Kasumi-1 (cell line): ENCODE results near the gene PXMP4.
A peak's percentile ranks its signal among the peaks of the same experiment; 100 is the strongest.

Experiments used
- DNase-seq, 2 experiments: peaks; one replicate each; lab custom pipeline; 2025; lab: John Stamatoyannopoulos, UW

PXMP4 gene

GRCh38 chr20:33668466-33669155 is 51.5 kb downstream of the PXMP4 start:
- no peak for DNase-seq

- peak; percentile 21 to 41 for DNase-seq
Observed at GRCh38 chr20:33667676-33668465, 52.2 kb downstream of the PXMP4 start.

DNA sequence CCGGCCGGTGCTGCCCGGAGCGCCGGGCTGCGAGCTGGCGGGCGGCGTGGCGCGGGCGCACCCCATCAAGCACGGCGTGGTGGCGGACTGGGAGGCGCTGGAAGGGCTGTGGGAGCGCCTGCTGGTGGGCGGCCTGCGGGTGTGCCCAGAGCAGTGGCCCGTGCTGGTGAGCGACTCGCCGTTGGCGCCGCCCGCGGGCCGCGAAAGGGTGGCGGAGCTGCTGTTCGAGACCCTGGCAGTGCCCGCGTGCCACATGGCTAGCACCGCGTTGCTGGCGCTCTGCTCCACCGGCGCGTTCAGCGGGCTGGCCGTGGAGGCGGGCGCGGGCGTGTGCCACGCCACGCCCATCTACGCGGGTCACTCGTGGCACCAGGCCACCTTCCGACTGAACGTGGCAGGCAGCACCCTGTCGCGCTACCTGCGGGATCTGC is 52.9 kb downstream of the PXMP4 start:
- no peak for DNase-seq

- DNase-seq: peak; percentile 97
Observed at GRCh38 chr20:33666293-33667244, 53.5 kb downstream of the PXMP4 start, which contains the start of gene ACTL10. Gene ACTL10 (plus strand): TSS chr20:33666943. CDS start chr20:33667498, 555 bp downstream.

DNA sequence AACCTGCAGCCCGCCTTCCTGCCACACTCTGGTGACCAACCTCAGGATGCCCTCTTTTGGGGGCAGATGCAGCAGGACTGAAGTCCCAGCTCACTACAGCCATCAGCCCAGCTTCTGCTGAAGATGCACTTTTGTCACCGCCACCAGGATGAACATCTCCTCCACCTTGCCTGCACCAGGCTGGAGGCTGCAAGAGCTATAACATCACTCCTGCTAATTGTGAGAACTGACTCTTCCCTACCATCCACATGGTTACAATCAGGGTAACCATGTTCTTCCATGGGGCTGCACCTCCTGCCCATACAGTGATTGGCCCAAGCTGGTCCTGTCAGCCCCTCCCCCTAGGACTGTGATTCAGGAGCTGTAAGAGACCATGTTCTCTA is 55.4 kb downstream of the PXMP4 start:
- DNase-seq: no peak

DNA sequence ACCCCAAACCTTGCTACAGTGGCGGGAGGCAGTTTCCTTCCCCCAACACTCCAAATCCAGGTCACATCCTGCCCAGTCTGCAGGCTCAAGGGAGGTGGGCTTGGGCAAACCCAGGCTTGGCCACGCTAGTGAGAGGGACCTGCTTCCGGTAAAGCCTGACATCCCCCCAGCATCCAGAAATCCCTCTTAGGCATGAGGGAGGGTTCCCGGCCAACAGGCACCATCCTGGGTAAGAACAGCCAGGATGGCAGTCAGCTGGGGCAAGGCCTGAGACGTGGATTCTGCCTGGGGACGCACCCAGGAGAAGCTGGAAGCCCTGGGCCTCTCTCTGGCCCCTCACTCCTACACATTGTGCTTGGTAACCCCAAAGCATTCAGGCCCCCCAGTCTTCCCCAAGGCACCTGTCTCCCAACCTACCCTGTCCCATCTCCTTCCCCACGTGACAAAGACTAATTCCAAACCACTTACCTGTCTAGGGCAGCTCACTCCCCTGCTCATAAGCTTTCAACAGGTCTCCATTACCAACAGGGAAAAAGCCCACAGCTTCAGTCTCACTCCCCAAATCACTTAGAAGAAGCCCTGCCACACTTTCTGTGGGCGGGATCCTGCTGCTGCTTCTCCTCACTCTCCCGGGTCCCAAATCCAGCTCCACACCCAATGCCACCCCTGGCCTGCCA is 55.9 kb downstream of the PXMP4 start:
- DNase-seq: no peak

DNA sequence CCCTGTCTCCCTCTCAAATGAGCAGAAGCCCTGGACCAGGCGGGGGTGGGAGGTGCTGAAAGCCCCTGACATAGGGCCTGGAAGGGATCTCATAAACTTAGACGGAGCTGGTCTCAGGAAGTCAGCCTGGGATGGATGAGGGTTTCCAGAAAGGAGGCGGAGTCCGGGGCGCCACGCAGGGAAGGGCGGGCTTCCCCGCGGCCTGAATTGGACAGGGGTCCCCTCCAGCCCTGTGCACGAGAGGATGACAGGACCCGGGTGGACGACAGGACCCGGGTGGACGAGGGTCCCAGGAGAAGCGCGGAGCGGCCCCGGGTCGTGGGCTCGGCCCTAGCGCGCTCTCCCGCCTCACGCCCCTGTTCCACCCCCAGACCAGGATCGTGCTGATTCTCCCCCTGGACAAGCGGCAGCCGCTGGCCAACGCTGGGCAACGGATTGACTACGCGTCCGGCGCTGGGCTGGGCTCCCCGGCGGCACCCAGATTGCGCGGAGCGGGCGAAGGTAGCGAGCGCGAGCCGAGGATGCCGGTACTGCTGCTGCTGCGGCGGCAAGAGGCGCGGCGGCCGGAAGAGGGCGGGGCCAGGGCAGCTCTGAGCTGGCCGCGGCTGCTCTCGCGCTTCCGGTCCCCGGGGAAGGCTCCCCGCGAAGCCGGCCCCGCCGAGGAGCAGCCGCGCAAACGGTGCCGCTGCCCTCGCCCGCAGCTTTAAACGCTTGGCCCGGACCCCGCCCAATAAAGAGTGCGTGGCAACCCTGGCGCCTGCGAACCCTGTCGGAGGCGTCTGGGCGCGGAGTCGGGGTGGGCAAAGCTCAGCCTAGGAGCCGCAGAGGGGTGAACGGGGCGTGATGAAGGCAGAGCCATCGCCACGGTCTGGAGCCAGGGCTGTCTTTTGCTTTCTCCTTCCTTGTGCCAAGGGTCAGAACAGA is 56.7 kb downstream of the PXMP4 start:
- peak; percentile 61 to 62 for DNase-seq

DNA sequence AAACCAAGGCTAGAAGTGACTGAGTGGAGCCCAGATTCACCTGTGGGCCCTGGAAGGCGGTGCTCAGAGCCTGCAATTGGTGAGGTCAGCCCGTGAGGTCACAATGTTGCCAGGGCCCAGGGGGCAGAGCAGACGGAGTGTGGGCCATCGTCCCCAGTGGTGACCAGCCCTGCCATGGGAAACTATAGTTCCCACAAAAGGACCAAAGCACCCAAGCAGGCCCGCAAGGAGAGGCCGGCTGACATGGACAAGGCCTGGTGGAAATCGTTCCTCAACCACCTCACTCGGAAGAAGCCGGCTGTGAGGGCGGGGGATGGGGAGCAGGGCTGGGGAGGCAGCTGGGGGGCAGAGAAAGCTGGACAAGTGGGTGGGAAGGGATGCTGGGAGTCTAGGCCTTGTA is 57.9 kb downstream of the PXMP4 start, which contains the start of gene C20orf144:
Gene C20orf144 (plus strand): TSS at position 156 of the 400 bp plus-strand sequence. CDS start 19 bp downstream, at position 175.
- no peak for DNase-seq

GRCh38 chr20:33660685-33661058 is 59.4 kb downstream of the PXMP4 start:
- DNase-seq: no peak

DNA sequence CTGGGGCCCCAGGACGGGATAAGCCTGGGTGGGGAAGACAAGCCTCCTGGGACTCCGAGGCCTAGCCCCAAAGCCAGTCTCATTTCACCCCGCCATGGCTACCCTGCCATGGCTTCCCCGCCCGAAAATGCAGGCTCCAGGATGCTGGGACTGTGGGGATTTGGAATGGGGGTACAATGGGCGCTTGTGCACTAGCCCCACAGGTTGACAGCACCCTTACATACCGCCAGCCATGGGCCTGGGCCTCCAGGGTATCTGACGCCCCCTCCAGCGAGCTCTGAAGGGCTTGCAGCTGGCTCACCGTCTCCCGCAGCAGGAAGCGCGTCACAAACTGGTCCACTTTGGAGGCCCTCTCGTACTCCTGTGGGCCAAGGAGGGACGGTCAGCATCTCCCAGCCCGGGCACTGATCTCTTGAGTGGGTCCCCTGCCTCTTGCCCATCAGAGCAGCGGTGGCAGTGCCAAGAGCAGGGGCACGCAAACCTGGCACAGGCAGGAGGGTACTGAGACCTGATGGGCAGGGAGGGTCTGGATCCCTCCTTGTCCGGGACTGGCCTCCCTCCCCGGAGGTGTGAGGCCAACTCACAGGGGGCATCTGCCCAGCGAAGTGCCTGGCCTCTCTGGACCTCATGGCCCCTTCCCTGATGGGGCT is 60.0 kb downstream of the PXMP4 start:
- no peak for DNase-seq

- no peak for DNase-seq
Observed at GRCh38 chr20:33659341-33660034, 60.6 kb downstream of the PXMP4 start.

DNA sequence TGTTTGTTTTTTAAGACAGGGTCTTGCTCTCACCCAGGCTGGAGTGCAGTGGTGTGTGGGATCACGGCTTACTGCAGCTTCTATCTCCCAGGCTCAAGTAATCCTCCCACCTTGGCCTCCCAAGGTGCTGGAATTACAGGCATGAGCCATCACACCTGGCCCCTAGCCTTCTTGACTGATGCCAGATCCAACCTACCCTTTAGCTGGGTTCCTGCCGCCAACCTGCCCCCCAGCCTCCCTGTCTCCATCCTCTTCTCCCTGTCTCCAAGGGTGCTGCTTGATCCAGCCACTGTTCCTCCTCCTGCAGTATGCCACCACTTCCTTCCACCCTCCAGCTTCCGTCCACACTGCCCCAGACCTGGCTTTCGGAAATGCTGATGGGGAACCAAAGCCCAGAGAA is 61.2 kb downstream of the PXMP4 start:
- DNase-seq: no peak

- DNase-seq: no peak
Observed at GRCh38 chr20:33658510-33658909, 61.6 kb downstream of the PXMP4 start.

GRCh38 chr20:33657704-33658095 is 62.4 kb downstream of the PXMP4 start:
- no peak for DNase-seq

- DNase-seq: no peak
Observed at GRCh38 chr20:33656783-33657703, 63.1 kb downstream of the PXMP4 start.

- no peak for DNase-seq
Observed at GRCh38 chr20:33656010-33656782, 63.9 kb downstream of the PXMP4 start.

DNA sequence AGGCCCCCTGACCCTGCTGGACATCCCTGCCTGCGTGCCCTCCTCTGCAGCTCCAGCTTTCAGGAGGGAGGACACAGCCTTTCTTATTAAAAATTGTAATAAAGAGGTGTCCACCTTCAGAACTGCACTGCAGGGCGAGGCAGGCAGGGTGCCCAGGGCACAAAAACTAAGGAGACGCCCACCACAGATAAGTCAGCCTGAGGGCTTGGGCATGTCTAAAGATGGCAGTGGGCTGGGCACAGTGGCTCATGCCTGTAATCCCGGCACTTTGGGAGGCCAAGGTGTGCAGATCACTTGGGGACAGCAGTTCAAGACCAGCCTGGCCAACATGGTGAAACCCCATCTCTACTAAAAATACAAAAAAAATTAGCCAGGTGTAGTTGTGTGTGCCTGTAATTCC is 64.9 kb downstream of the PXMP4 start:
- DNase-seq: no peak
